Astrocyte (in vitro differentiated cells and primary cell): ENCODE data around the gene AKR1B15. TPM values are rescaled to one million over a fixed set of nuclear protein-coding genes. Genes with fewer than 3 reads are reported as not detected.

Source experiments
- DNase-seq: peaks from one replicate; pipeline ENCODE4 v3.0.0-alpha.2; 2010; ENCODE audit warnings: low read depth
- FAIRE-seq: peaks from 2 replicates; lab custom pipeline; 2011; peaks lifted over from hg19 to GRCh38; lab: Jason Lieb, UNC
- H2AFZ ChIP-seq: 2 replicates; pipeline ENCODE4 v1.6.0; 2012; ENCODE audit warnings: low read depth, low read length, inconsistent platforms
- H3K27ac ChIP-seq: 2 replicates; pipeline ENCODE4 v1.5.1; 2011; ENCODE audit warnings: low read depth, low read length, inconsistent platforms
- H3K27me3 ChIP-seq: 2 replicates; pipeline ENCODE4 v1.6.0; 2011; ENCODE audit warnings: low read length, inconsistent platforms; ENCODE audit not compliant: insufficient read depth
- H3K36me3 ChIP-seq: 2 replicates; pipeline ENCODE4 v1.5.1; 2011; ENCODE audit warnings: low read length, inconsistent platforms; ENCODE audit not compliant: insufficient read depth
- H3K4me1 ChIP-seq: 2 replicates; pipeline ENCODE4 v1.5.1; 2011; ENCODE audit warnings: low read length, inconsistent platforms; ENCODE audit not compliant: insufficient read depth
- H3K4me2 ChIP-seq: 2 replicates; pipeline ENCODE4 v1.6.0; 2012; ENCODE audit warnings: low read length, inconsistent platforms
- H3K4me3 ChIP-seq: 2 replicates; pipeline ENCODE4 v1.5.1; 2011; ENCODE audit warnings: low read depth, mild to moderate bottlenecking, low read length, inconsistent platforms; ENCODE audit not compliant: insufficient read depth
- H3K79me2 ChIP-seq: 2 replicates; pipeline ENCODE4 v1.6.0; 2012; ENCODE audit warnings: mild to moderate bottlenecking, low read length, inconsistent platforms; ENCODE audit not compliant: insufficient read depth
- H3K9ac ChIP-seq: 2 replicates; pipeline ENCODE4 v1.6.0; 2012; ENCODE audit warnings: mild to moderate bottlenecking, low read length, inconsistent platforms
- H3K9me3 ChIP-seq: 2 replicates; pipeline ENCODE4 v1.5.1; 2012; ENCODE audit warnings: low read depth, mild to moderate bottlenecking, low read length, inconsistent platforms; ENCODE audit not compliant: insufficient read depth
- H4K20me1 ChIP-seq: 2 replicates; pipeline ENCODE4 v1.6.0; 2012; ENCODE audit warnings: low read length, inconsistent platforms; ENCODE audit not compliant: insufficient read depth
- H3K27ac Mint-ChIP-seq: one replicate; pipeline ENCODE4 v1.8.0; 2021; ENCODE audit warnings: mild to moderate bottlenecking, mixed read lengths; ENCODE audit not compliant: unreplicated experiment
- H3K27me3 Mint-ChIP-seq: one replicate; pipeline ENCODE4 v1.8.0; 2021; ENCODE audit warnings: low read depth, mixed read lengths; ENCODE audit not compliant: unreplicated experiment
- H3K36me3 Mint-ChIP-seq: one replicate; pipeline ENCODE4 v1.8.0; 2021; ENCODE audit warnings: low read depth, mixed read lengths; ENCODE audit not compliant: unreplicated experiment
- H3K4me1 Mint-ChIP-seq: one replicate; pipeline ENCODE4 v1.8.0; 2021; ENCODE audit warnings: low read depth, mixed read lengths; ENCODE audit not compliant: unreplicated experiment
- H3K4me3 Mint-ChIP-seq: one replicate; pipeline ENCODE4 v1.8.0; 2021; ENCODE audit warnings: mild to moderate bottlenecking, moderate library complexity, mixed read lengths; ENCODE audit not compliant: unreplicated experiment
- H3K9me3 Mint-ChIP-seq: one replicate; pipeline ENCODE4 v1.8.0; 2021; ENCODE audit warnings: mild to moderate bottlenecking, mixed read lengths; ENCODE audit not compliant: unreplicated experiment
- CTCF ChIP-seq: IDR thresholded peaks from 2 replicates; pipeline ENCODE4 v1.5.1; 2011; ENCODE audit warnings: low read depth, mild to moderate bottlenecking, inconsistent platforms, low read length, moderate library complexity; ENCODE audit not compliant: insufficient read depth
- EZH2 ChIP-seq: IDR thresholded peaks from 2 replicates; pipeline ENCODE4 v1.6.1; 2012; ENCODE audit warnings: mild to moderate bottlenecking, low read length, inconsistent platforms; ENCODE audit not compliant: insufficient read depth
- total RNA-seq: library from RNA; stranded (reverse); gene quantifications from 2 replicates; pipeline ENCODE4 v1.2.1, GENCODE V29; 2021

Gene AKR1B15
- total RNA-seq, 1 donor from 2014 or later = not detected

GRCh38 chr7:134527979-134528371, 20.9 kb upstream of the AKR1B15 start:
- peak; percentile 74 for DNase-seq

GRCh38 chr7:134528749-134529148, 20.2 kb upstream of the AKR1B15 start:
- Histone ChIP-seq H3K36me3 (no peaks in the 10 kb centered on the region), H3K79me2 (no peaks in the 10 kb centered on the region), H3K27ac (no peak overlapping the region), H3K4me1 (peaks cover 4% of the 10 kb centered on the region), H3K27me3 (peaks cover 5% of the 10 kb centered on the region), H4K20me1 (no peaks in the 10 kb centered on the region), H3K4me2 (no peak overlapping the region), H2AFZ (no peak overlapping the region), H3K4me3 (no peak overlapping the region), H3K9me3 (no peaks in the 10 kb centered on the region), H3K9ac (no peak overlapping the region)
- H3K9me3 Mint-ChIP-seq = no peaks in the 10 kb centered on the region
- H3K27me3 Mint-ChIP-seq = peaks cover 23% of the 10 kb centered on the region
- TF ChIP-seq CTCF (no peak), EZH2 (no peak)
- no peaks in the 10 kb centered on the region for H3K36me3 Mint-ChIP-seq
- H3K4me3 Mint-ChIP-seq = no peak overlapping the region
- DNase-seq = no peak
- peak overlapping the region; percentile 58 for H3K27ac Mint-ChIP-seq
- FAIRE-seq = no peak
- peaks cover 16% of the 10 kb centered on the region for H3K4me1 Mint-ChIP-seq

More at GRCh38 chr7:134527979-134528371, 20.9 kb upstream of the AKR1B15 start:
- no peaks in the 10 kb centered on the region for H4K20me1 ChIP-seq
- Mint-ChIP-seq H3K9me3 (no peaks in the 10 kb centered on the region), H3K4me3 (no peak overlapping the region), H3K4me1 (peaks cover 10% of the 10 kb centered on the region), H3K27ac (no peak overlapping the region), H3K36me3 (no peaks in the 10 kb centered on the region), H3K27me3 (peaks cover 23% of the 10 kb centered on the region)
- peaks cover 5% of the 10 kb centered on the region for H3K27me3 ChIP-seq
- no peaks in the 10 kb centered on the region for H3K9me3 ChIP-seq
- no peak overlapping the region for H3K27ac ChIP-seq
- no peaks in the 10 kb centered on the region for H3K79me2 ChIP-seq
- no peak overlapping the region for H2AFZ ChIP-seq
- no peaks in the 10 kb centered on the region for H3K36me3 ChIP-seq
- no peak for FAIRE-seq
- H3K4me3 ChIP-seq = no peak overlapping the region
- no peak for TF ChIP-seq CTCF
- no peak overlapping the region for H3K9ac ChIP-seq
- peaks cover 4% of the 10 kb centered on the region for H3K4me1 ChIP-seq
- no peak overlapping the region for H3K4me2 ChIP-seq

- FAIRE-seq (no peak), DNase-seq (no peak)
- Histone ChIP-seq H3K4me3 (no peak overlapping the region), H3K4me2 (no peak overlapping the region), H3K27me3 (peaks cover 5% of the 10 kb centered on the region), H3K4me1 (peaks cover 4% of the 10 kb centered on the region), H2AFZ (no peak overlapping the region), H3K27ac (no peak overlapping the region), H3K9me3 (no peaks in the 10 kb centered on the region), H3K9ac (no peak overlapping the region), H3K79me2 (no peaks in the 10 kb centered on the region), H3K36me3 (no peaks in the 10 kb centered on the region), H4K20me1 (no peaks in the 10 kb centered on the region)
- Mint-ChIP-seq H3K27me3 (peaks cover 20% of the 10 kb centered on the region), H3K36me3 (no peaks in the 10 kb centered on the region), H3K4me1 (peaks cover 16% of the 10 kb centered on the region), H3K27ac (no peak overlapping the region), H3K9me3 (no peaks in the 10 kb centered on the region), H3K4me3 (no peak overlapping the region)
- TF ChIP-seq EZH2 (no peak), CTCF (no peak)
Observed at GRCh38 chr7:134530460-134530859, 18.4 kb upstream of the AKR1B15 start.
